Testis (tissue), 2 donors: ENCODE results near the gene GPATCH2L.

ENCODE experiments used
- CTCF ChIP-seq, 3 experiments: fragments of 450-650 bp in 2 of 3; fragments of 200-600 bp in 1 of 3; sonication (generic) in 1 of 3; IDR thresholded peaks; one replicate each; pipeline ENCODE4 v1.5.1; 2016 to 2019; ENCODE audit warnings: antibody characterized with exemption in 3 of 3, mild to moderate bottlenecking in 2 of 3, moderate library complexity in 1 of 3
- POLR2A ChIP-seq: fragments of 450-650 bp; IDR thresholded peaks from one replicate; pipeline ENCODE4 v1.6.1; 2017; ENCODE audit warnings: antibody characterized with exemption, mild to moderate bottlenecking, moderate library complexity

- TF ChIP-seq POLR2A (no peak), CTCF (IDR thresholded peaks at IDR 0.05) (no peak)
Measured at GRCh38 chr14:76253111-76253510, 101.4 kb downstream of the GPATCH2L start.
